DND-41 (cell line): ENCODE data around the gene SDK2.
"Not testable (repeated sequence)": the region's sequence is repeated elsewhere in the genome, so short reads cannot be mapped to it uniquely, and the experiment has no call there.

Experiments used
- ATAC-seq: fragments of 200-7000 bp; cut with Tn5 transposase; 3 replicates; pipeline ENCODE4 v1.9.1; 2021; ENCODE audit warnings: low read depth; ENCODE audit not compliant: insufficient read depth
- DNase-seq: peaks from one replicate; pipeline ENCODE4 v3.0.0-alpha.2; 2020
- H2AFZ ChIP-seq: 2 replicates; pipeline ENCODE4 v1.6.0; 2012; ENCODE audit warnings: low read depth, low read length
- H3K27ac ChIP-seq: 2 replicates; pipeline ENCODE4 v1.5.1; 2012; ENCODE audit warnings: low read length, inconsistent platforms
- H3K27me3 ChIP-seq: fragments of 200-600 bp; sonication (generic); 2 replicates; pipeline ENCODE4 v1.6.0; 2012; ENCODE audit warnings: low read length, mild to moderate bottlenecking, inconsistent platforms; ENCODE audit not compliant: insufficient read depth, poor library complexity
- H3K36me3 ChIP-seq: 2 replicates; pipeline ENCODE4 v1.5.1; 2012; ENCODE audit warnings: low read length, inconsistent platforms; ENCODE audit not compliant: insufficient read depth
- H3K4me1 ChIP-seq: 2 replicates; pipeline ENCODE4 v1.5.1; 2012; ENCODE audit warnings: mild to moderate bottlenecking, low read length; ENCODE audit not compliant: insufficient read depth
- H3K4me2 ChIP-seq: 2 replicates; pipeline ENCODE4 v1.6.0; 2012; ENCODE audit warnings: mild to moderate bottlenecking, moderate library complexity, low read length, inconsistent platforms; ENCODE audit not compliant: insufficient read depth
- H3K4me3 ChIP-seq, 2 experiments: fragments of 200-600 bp in 1 of 2; shearing (Covaris generic) in 1 of 2; 2 replicates each; pipeline ENCODE4 v1.5.1; 2012 to 2016; ENCODE audit warnings: inconsistent platforms in 2 of 2, low read length in 2 of 2, mild to moderate bottlenecking in 2 of 2, low read depth in 1 of 2, moderate library complexity in 1 of 2
- H3K79me2 ChIP-seq: 2 replicates; pipeline ENCODE4 v1.6.0; 2012; ENCODE audit warnings: low read length, inconsistent platforms; ENCODE audit not compliant: insufficient read depth
- H3K9ac ChIP-seq: 2 replicates; pipeline ENCODE4 v1.6.0; 2012; ENCODE audit warnings: low read depth, mild to moderate bottlenecking, inconsistent platforms, low read length, moderate library complexity
- H3K9me3 ChIP-seq: 2 replicates; pipeline ENCODE4 v1.5.1; 2012; ENCODE audit warnings: low read length, moderate library complexity, mild to moderate bottlenecking, inconsistent platforms; ENCODE audit not compliant: insufficient read depth, severe bottlenecking
- H4K20me1 ChIP-seq: 2 replicates; pipeline ENCODE4 v1.6.0; 2012; ENCODE audit warnings: low read length; ENCODE audit not compliant: insufficient read depth
- EZH2 ChIP-seq: IDR thresholded peaks from 3 replicates; pipeline ENCODE4 v1.6.1; 2012; ENCODE audit warnings: borderline replicate concordance, low read depth, mild to moderate bottlenecking, moderate library complexity, low read length, inconsistent platforms; ENCODE audit not compliant: severe bottlenecking
- TF ChIP-seq, protein P1 (sequence below): IDR thresholded peaks from 2 replicates; pipeline ENCODE4 v1.5.1; 2012; ENCODE audit warnings: borderline replicate concordance, low read length, moderate library complexity, mild to moderate bottlenecking; ENCODE audit not compliant: poor library complexity, severe bottlenecking; ENCODE audit errors: extremely low read depth

The SDK2 gene

GRCh38 chr17:73371285-73371684, 273.0 kb downstream of the SDK2 start:
- H3K36me3 ChIP-seq, result no peaks in the 10 kb centered on the region
- no peak overlapping the region for H3K27ac ChIP-seq
- no peaks in the 10 kb centered on the region for H3K79me2 ChIP-seq
- no peak for TF ChIP-seq EZH2
- TF ChIP-seq, protein P1, sequence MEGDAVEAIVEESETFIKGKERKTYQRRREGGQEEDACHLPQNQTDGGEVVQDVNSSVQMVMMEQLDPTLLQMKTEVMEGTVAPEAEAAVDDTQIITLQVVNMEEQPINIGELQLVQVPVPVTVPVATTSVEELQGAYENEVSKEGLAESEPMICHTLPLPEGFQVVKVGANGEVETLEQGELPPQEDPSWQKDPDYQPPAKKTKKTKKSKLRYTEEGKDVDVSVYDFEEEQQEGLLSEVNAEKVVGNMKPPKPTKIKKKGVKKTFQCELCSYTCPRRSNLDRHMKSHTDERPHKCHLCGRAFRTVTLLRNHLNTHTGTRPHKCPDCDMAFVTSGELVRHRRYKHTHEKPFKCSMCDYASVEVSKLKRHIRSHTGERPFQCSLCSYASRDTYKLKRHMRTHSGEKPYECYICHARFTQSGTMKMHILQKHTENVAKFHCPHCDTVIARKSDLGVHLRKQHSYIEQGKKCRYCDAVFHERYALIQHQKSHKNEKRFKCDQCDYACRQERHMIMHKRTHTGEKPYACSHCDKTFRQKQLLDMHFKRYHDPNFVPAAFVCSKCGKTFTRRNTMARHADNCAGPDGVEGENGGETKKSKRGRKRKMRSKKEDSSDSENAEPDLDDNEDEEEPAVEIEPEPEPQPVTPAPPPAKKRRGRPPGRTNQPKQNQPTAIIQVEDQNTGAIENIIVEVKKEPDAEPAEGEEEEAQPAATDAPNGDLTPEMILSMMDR, result no peak
- no peak overlapping the region for H3K4me3 ChIP-seq
- H4K20me1 ChIP-seq, result no peaks in the 10 kb centered on the region
- H2AFZ ChIP-seq, result no peak overlapping the region
- no peak overlapping the region for H3K4me2 ChIP-seq
- DNase-seq, result no peak
- H3K27me3 ChIP-seq, result no peaks in the 10 kb centered on the region
- no peaks in the 10 kb centered on the region for H3K9me3 ChIP-seq
- no peak for ATAC-seq
- H3K9ac ChIP-seq, result no peak overlapping the region
- H3K4me1 ChIP-seq, result no peaks in the 10 kb centered on the region

DNA sequence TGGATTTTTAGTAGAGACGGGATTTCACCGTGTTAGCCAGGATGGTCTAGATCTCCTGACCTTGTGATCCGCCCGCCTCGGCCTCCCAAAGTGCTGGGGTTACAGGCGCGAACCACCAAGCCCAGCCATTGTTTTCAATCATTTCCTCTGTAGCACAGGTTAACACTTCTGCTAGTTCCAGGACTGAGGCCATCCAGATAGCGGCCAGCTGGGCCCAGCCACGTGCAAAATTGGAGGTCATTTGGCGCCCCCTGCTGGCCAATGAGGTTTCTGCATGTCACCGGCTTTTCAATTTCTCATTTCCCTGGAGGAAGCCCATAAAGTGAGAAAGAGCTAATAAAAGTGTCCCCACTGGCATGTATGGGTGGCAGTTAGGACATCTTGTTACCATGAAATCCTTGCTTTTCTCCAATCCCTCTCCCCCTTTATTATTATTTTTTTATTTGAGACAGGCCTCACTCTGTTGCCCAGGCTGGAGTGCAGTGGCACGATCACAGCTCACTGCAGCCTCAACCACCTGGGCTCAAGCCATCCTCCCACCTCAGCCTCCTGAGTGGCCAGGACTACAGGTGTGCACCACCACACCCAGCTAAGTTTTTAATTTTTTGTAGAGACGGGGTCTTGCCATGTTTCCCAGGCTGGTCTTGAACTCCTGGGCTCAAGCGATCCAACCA, 274.3 kb downstream of the SDK2 start:
- not testable (repeated sequence) for H4K20me1 ChIP-seq, H3K9ac ChIP-seq, H3K79me2 ChIP-seq, H3K9me3 ChIP-seq, H3K4me3 ChIP-seq, H3K4me2 ChIP-seq, H3K4me1 ChIP-seq, H3K27ac ChIP-seq, H3K27me3 ChIP-seq, H2AFZ ChIP-seq, H3K36me3 ChIP-seq
- TF ChIP-seq, protein P1, result peak; percentile 92
- ATAC-seq (peak; percentile 83), DNase-seq (peak; percentile 72)

GRCh38 chr17:73369111-73369521, 275.1 kb downstream of the SDK2 start:
- Histone ChIP-seq H3K9ac (no peak overlapping the region), H2AFZ (no peak overlapping the region), H4K20me1 (peaks cover under 1% of the 10 kb centered on the region; the same call in 1 of the 2 replicates), H3K79me2 (no peaks in the 10 kb centered on the region), H3K9me3 (no peaks in the 10 kb centered on the region), H3K27me3 (no peaks in the 10 kb centered on the region), H3K4me1 (no peaks in the 10 kb centered on the region), H3K4me3 (no peak overlapping the region), H3K36me3 (no peaks in the 10 kb centered on the region), H3K4me2 (no peak overlapping the region), H3K27ac (no peak overlapping the region)
- no peak for TF ChIP-seq EZH2
- ATAC-seq, result no peak
- no peak for DNase-seq

GRCh38 chr17:73368085-73368631, 276.1 kb downstream of the SDK2 start:
- Histone ChIP-seq H2AFZ (no peak overlapping the region), H3K79me2 (no peaks in the 10 kb centered on the region), H3K9ac (no peak overlapping the region), H3K4me1 (no peaks in the 10 kb centered on the region), H3K4me2 (no peak overlapping the region), H3K9me3 (no peaks in the 10 kb centered on the region), H3K4me3 (no peak overlapping the region), H3K27me3 (no peaks in the 10 kb centered on the region), H4K20me1 (peaks cover 4% of the 10 kb centered on the region; the same call in 1 of the 2 replicates), H3K36me3 (no peaks in the 10 kb centered on the region), H3K27ac (no peak overlapping the region)
- TF ChIP-seq EZH2, result no peak
- TF ChIP-seq, protein P1, result no peak
- DNase-seq, result no peak
- ATAC-seq, result no peak
